Measurements from ENCODE around the gene RBM38. TPM values are rescaled to one million over a fixed set of nuclear protein-coding genes. Genes with fewer than 3 reads are reported as not detected.

The RBM38 gene
- total and polyA plus RNA-seq, 2 of the 4 experiments (the other 2 are of a cell fraction): 5.2 to 11.9 TPM

- Histone ChIP-seq H2BK120ac (ENCODE audit: low read depth, low read length) (no peak overlapping the region), H3K27me3 (ENCODE audit: control insufficient read depth, insufficient read depth, low read length) (no peaks in the 10 kb centered on the region), H3K79me1 (ENCODE audit: low read depth in 1 of 2, low read length in 2 of 2) (no peaks in the 10 kb centered on the region), H3K18ac (ENCODE audit: low read depth, low read length) (no peak overlapping the region), H3K4me3 (ENCODE audit: insufficient read depth, low read depth, low read length) (no peak overlapping the region), H3K4me1 (ENCODE audit: control insufficient read depth, insufficient read depth, low read length) (peaks cover 2% of the 10 kb centered on the region; the same call in 1 of the 2 replicates), H3K56ac (ENCODE audit: extremely low read depth, insufficient read depth, low read length) (no peak overlapping the region), H3K23ac (ENCODE audit: low read depth, low read length) (no peak overlapping the region), H2BK15ac (ENCODE audit: low read depth, low read length) (no peak overlapping the region), H3K4me2 (ENCODE audit: low read depth, low read length) (no peak overlapping the region), H2AK9ac (replicated peaks; ENCODE audit: low read depth, low read length, poor library complexity) (no peak overlapping the region), H3K9me3 (ENCODE audit: control insufficient read depth, insufficient read depth, low read length) (no peaks in the 10 kb centered on the region), H3K4ac (ENCODE audit: low read depth, low read length) (no peak overlapping the region), H3K9me1 (ENCODE audit: insufficient read depth, low read length) (no peaks in the 10 kb centered on the region; the same call in 1 of the 2 replicates), H3K9ac (ENCODE audit: low read depth, low read length) (no peak overlapping the region), H4K91ac (ENCODE audit: insufficient read depth, low read depth, low read length) (no peak overlapping the region), H4K5ac (ENCODE audit: low read depth, low read length) (no peak overlapping the region), H2BK20ac (ENCODE audit: low read depth, low read length) (no peak overlapping the region), H3K36me3 (ENCODE audit: control insufficient read depth, insufficient read depth, low read length) (peaks cover 17% of the 10 kb centered on the region), H4K20me1 (ENCODE audit: insufficient read depth, low read length) (no peaks in the 10 kb centered on the region), H2AK5ac (ENCODE audit: low read depth, low read length) (no peak overlapping the region), H2BK5ac (ENCODE audit: low read depth, low read length, poor library complexity, severe bottlenecking) (no peak overlapping the region), H2AFZ (replicated peaks; ENCODE audit: low read length, poor library complexity) (no peak overlapping the region), H3K14ac (replicated peaks; ENCODE audit: low read depth, low read length) (no peak overlapping the region), H4K8ac (ENCODE audit: low read depth in 2 of 2, low read length in 2 of 2) (no peak overlapping the region), H3K27ac (ENCODE audit: insufficient read depth, low read length) (no peak overlapping the region)
- BruUV-seq (replicated peaks): no TSS peak
- ChIA-PET POLR2A (ENCODE audit: unreplicated experiment) (no interaction called here), CTCF (no interaction called here)
- dilution Hi-C loops (cut with HindIII; ENCODE audit: low sequenced_read_pairs, unreplicated experiment): no loop called here
- ATAC-seq (ENCODE audit: low read depth) (no peak), DNase-seq (no peak)
- intact Hi-C loops (cut with micrococcal nuclease): no loop called here
- in situ Hi-C loops (cut with MboI; ENCODE audit: low sequenced_read_pairs): no loop called here
- WGBS, 2 experiments (ENCODE audit: extremely low coverage in 2 of 2, insufficient read length in 1 of 2): 90% methylated on average over 7 of the region's 29 CpGs; no CpG with 5 or more reads in 1 of the 2 experiments
- TF ChIP-seq MXI1 (IDR thresholded peaks at IDR 0.05; ENCODE audit: borderline replicate concordance, low read depth, low read length): no peak
- TF ChIP-seq RFX5 (IDR thresholded peaks at IDR 0.05; ENCODE audit: low read depth, low read length): no peak
- no peak for TF ChIP-seq NFE2L2 (IDR thresholded peaks at IDR 0.05; ENCODE audit: low read depth, low read length)
- no peak for TF ChIP-seq FOS (IDR thresholded peaks at IDR 0.05; ENCODE audit: low read depth, low read length)
- TF ChIP-seq RCOR1 (IDR thresholded peaks at IDR 0.05; ENCODE audit: insufficient replicate concordance, low read length): no peak
- TF ChIP-seq MAFK (IDR thresholded peaks at IDR 0.05; ENCODE audit: low read depth, low read length): no peak
- TF ChIP-seq BHLHE40 (IDR thresholded peaks at IDR 0.05; ENCODE audit: low read depth, low read length): no peak
- TF ChIP-seq ELK1 (IDR thresholded peaks at IDR 0.05; ENCODE audit: borderline replicate concordance, low read depth, low read length): no peak
- no peak for TF ChIP-seq SMC3 (IDR thresholded peaks at IDR 0.05; ENCODE audit: low read depth, low read length)
- no peak for TF ChIP-seq USF2 (IDR thresholded peaks at IDR 0.05; ENCODE audit: low read depth, low read length)
- TF ChIP-seq POLR2A (IDR thresholded peaks at IDR 0.05; ENCODE audit: low read depth, low read length): no peak
- TF ChIP-seq RAD21 (IDR thresholded peaks at IDR 0.05; ENCODE audit: low read length): no peak
- TF ChIP-seq MAZ (IDR thresholded peaks at IDR 0.05; ENCODE audit: borderline replicate concordance, low read depth, low read length): no peak
- TF ChIP-seq CTCF (conservative IDR thresholded peaks at IDR 0.05; ENCODE audit: low read depth, low read length): no peak
- no peak for TF ChIP-seq CHD1 (IDR thresholded peaks at IDR 0.05; ENCODE audit: low read depth, low read length)
Measured at GRCh38 chr20:57408536-57409233, 17.5 kb downstream of the RBM38 start.

All from IMR-90 (cell line).